Measurements from ENCODE around the gene NIP7.

The NIP7 gene

DNA sequence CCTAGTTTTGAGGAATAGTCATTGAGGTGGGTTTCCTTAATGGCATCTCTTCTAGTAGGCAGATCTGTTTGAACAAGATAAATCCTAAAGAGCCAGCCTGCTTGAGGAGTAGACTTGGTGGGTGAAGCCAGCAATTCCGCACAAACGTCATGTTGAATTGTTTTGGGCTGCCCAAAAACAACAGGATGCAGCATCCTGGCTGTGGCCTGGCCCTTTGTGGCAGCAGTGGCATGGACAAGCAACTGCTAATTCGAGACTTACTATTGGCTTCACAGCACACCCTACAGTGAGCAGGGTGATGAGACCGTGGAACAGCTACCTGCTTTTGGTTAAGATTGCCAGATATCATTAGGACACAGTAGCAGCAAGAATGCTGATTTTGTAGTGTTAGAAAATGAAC lies 37.7 kb upstream of the NIP7 start:
- Histone ChIP-seq H3K4me2 (ENCODE audit: low read length) (no peak overlapping the region), H3K9me2 (ENCODE audit: low read depth, low read length) (no peaks in the 10 kb centered on the region), H2AFZ (ENCODE audit: low read length) (no peak overlapping the region), H3K9me3 (ENCODE audit: low read length) (no peaks in the 10 kb centered on the region), H3K4me3 (ENCODE audit: low read depth, low read length, poor library complexity, severe bottlenecking) (no peak overlapping the region), H3K27me3 (ENCODE audit: insufficient read depth, low read length) (no peaks in the 10 kb centered on the region), H3K27ac (ENCODE audit: low read depth, low read length, poor library complexity, severe bottlenecking) (no peak overlapping the region), H4K20me1 (ENCODE audit: insufficient read depth, low read length) (no peaks in the 10 kb centered on the region), H3K79me2 (ENCODE audit: insufficient read depth, low read length) (no peaks in the 10 kb centered on the region), H3K9ac (ENCODE audit: low read length) (no peak overlapping the region), H3F3A (ENCODE audit: insufficient read depth, low read length) (no peaks in the 10 kb centered on the region), H3K36me3 (ENCODE audit: insufficient read depth, low read length) (peaks cover 38% of the 10 kb centered on the region), H3K4me1 (ENCODE audit: insufficient read depth, low read length, severe bottlenecking) (peaks cover 8% of the 10 kb centered on the region)
- TF ChIP-seq, protein P1, sequence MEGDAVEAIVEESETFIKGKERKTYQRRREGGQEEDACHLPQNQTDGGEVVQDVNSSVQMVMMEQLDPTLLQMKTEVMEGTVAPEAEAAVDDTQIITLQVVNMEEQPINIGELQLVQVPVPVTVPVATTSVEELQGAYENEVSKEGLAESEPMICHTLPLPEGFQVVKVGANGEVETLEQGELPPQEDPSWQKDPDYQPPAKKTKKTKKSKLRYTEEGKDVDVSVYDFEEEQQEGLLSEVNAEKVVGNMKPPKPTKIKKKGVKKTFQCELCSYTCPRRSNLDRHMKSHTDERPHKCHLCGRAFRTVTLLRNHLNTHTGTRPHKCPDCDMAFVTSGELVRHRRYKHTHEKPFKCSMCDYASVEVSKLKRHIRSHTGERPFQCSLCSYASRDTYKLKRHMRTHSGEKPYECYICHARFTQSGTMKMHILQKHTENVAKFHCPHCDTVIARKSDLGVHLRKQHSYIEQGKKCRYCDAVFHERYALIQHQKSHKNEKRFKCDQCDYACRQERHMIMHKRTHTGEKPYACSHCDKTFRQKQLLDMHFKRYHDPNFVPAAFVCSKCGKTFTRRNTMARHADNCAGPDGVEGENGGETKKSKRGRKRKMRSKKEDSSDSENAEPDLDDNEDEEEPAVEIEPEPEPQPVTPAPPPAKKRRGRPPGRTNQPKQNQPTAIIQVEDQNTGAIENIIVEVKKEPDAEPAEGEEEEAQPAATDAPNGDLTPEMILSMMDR (IDR thresholded peaks at IDR 0.05; ENCODE audit: low read length): no peak
- TF ChIP-seq EZH2 (IDR thresholded peaks at IDR 0.05; ENCODE audit: borderline replicate concordance, low read length): no peak

DNA sequence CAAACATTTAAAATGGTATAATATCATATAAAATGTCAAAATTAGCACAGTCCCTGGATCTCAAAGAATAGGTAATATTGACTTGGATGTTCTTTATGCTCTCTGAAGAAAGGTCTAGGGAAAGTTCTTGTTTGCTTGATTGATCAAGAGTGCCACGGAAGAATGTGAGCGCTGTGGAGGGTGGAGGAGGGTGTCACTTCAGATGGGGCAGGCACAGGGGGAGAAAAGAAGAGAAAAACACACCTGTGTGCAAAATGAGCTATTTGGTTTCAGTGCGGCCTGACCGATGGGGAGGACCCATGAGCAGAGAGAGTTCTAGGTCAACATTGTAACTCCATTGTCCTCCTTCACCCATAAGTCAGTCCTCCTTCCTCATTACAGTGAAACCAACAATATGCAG lies 37.3 kb upstream of the NIP7 start:
- Histone ChIP-seq H3K4me3 (ENCODE audit: low read depth, low read length, poor library complexity, severe bottlenecking) (no peak overlapping the region), H2AFZ (ENCODE audit: low read length) (no peak overlapping the region)

DNA sequence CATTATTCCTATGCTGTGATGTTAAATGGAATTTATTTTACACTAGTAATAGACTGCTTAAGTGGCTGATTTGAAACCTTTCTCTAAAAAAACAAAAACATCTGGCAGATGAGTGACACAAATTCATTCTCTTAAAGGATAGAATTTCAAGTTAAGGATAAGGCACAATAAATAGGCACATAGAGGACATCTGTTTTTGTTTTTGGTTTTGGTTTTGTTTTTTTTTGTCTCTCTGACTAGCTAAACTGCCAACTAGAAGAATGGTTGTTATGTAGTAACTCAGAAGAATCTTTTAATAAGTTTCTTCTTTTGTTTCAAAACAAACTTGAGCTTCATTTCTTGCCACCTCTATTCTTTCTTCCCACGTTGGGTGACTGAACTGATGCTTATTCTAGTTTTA lies 33.5 kb upstream of the NIP7 start:
- Histone ChIP-seq H3K27me3 (ENCODE audit: insufficient read depth, low read length) (no peaks in the 10 kb centered on the region), H3K9ac (ENCODE audit: low read length) (no peak overlapping the region), H3K9me3 (ENCODE audit: low read length) (no peaks in the 10 kb centered on the region), H3K79me2 (ENCODE audit: insufficient read depth, low read length) (no peaks in the 10 kb centered on the region), H3K4me3 (ENCODE audit: low read depth, low read length, poor library complexity, severe bottlenecking) (no peak overlapping the region), H3K4me1 (ENCODE audit: insufficient read depth, low read length, severe bottlenecking) (peaks cover 13% of the 10 kb centered on the region), H2AFZ (ENCODE audit: low read length) (no peak overlapping the region), H4K20me1 (ENCODE audit: insufficient read depth, low read length) (no peaks in the 10 kb centered on the region), H3F3A (ENCODE audit: insufficient read depth, low read length) (no peaks in the 10 kb centered on the region; the same call in 1 of the 2 replicates), H3K36me3 (ENCODE audit: insufficient read depth, low read length) (peaks cover 20% of the 10 kb centered on the region; the same call in 1 of the 2 replicates), H3K27ac (ENCODE audit: low read depth, low read length, poor library complexity, severe bottlenecking) (no peak overlapping the region), H3K9me2 (ENCODE audit: low read depth, low read length) (no peaks in the 10 kb centered on the region), H3K4me2 (ENCODE audit: low read length) (no peak overlapping the region)
- TF ChIP-seq, protein P1 (IDR thresholded peaks at IDR 0.05; ENCODE audit: low read length): no peak
- TF ChIP-seq EZH2 (IDR thresholded peaks at IDR 0.05; ENCODE audit: borderline replicate concordance, low read length): no peak

More for the DNA sequence above, 37.3 kb upstream of the NIP7 start:
- no peak for TF ChIP-seq EZH2 (IDR thresholded peaks at IDR 0.05; ENCODE audit: borderline replicate concordance, low read length)
- TF ChIP-seq, protein P1 (IDR thresholded peaks at IDR 0.05; ENCODE audit: low read length): no peak
- H3K4me2 ChIP-seq (ENCODE audit: low read length): no peak overlapping the region
- no peak overlapping the region for H3K27ac ChIP-seq (ENCODE audit: low read depth, low read length, poor library complexity, severe bottlenecking)
- no peaks in the 10 kb centered on the region for H3K9me3 ChIP-seq (ENCODE audit: low read length)
- H3F3A ChIP-seq (ENCODE audit: insufficient read depth, low read length): no peaks in the 10 kb centered on the region
- H3K27me3 ChIP-seq (ENCODE audit: insufficient read depth, low read length): no peaks in the 10 kb centered on the region
- no peaks in the 10 kb centered on the region for H4K20me1 ChIP-seq (ENCODE audit: insufficient read depth, low read length)
- no peak overlapping the region for H3K9ac ChIP-seq (ENCODE audit: low read length)
- H3K4me1 ChIP-seq (ENCODE audit: insufficient read depth, low read length, severe bottlenecking): peaks cover 8% of the 10 kb centered on the region
- no peaks in the 10 kb centered on the region for H3K9me2 ChIP-seq (ENCODE audit: low read depth, low read length)
- H3K36me3 ChIP-seq (ENCODE audit: insufficient read depth, low read length): peaks cover 38% of the 10 kb centered on the region
- no peaks in the 10 kb centered on the region for H3K79me2 ChIP-seq (ENCODE audit: insufficient read depth, low read length)
